KG1 (cell line): Measurements from ENCODE around the gene CPT1C.
"Not testable (repeated sequence)": the region's sequence is repeated elsewhere in the genome, so short reads cannot be mapped to it uniquely, and the experiment has no call there.

Experiments
- DNase-seq: peaks from one replicate; lab custom pipeline; 2025; lab: John Stamatoyannopoulos, UW

CPT1C gene

GRCh38 chr19:49704888-49705642 is 14.1 kb downstream of the CPT1C start:
- no peak for DNase-seq

DNA sequence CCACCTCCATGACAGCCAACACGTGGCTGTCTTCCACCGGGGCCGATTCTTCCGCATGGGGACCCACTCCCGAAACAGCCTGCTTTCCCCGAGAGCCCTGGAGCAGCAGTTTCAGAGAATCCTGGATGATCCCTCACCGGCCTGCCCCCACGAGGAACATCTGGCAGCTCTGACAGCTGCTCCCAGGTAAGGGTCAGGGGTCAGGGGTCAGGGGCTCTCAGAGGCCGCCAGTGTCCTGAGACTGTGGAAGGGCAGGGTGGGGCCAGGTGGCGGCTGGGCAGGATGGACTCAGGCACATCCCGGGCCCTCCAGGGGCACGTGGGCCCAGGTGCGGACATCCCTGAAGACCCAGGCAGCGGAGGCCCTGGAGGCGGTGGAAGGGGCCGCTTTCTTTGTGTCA is 15.0 kb downstream of the CPT1C start:
- DNase-seq, result no peak

- no peak for DNase-seq
These were observed 19.5 kb downstream of the CPT1C start for GRCh38 chr19:49710372-49710951.

- DNase-seq, result no peak
These were observed 21.5 kb downstream of the CPT1C start for GRCh38 chr19:49712397-49712859.

- DNase-seq, result no peak
These were observed 22.4 kb downstream of the CPT1C start for GRCh38 chr19:49713236-49713845.

- DNase-seq, result no peak
These were observed 25.2 kb downstream of the CPT1C start for GRCh38 chr19:49716154-49716553.

GRCh38 chr19:49718511-49718910 is 27.6 kb downstream of the CPT1C start:
- no peak for DNase-seq

GRCh38 chr19:49718991-49719390 is 28.1 kb downstream of the CPT1C start:
- no peak for DNase-seq

- DNase-seq, result not testable (repeated sequence)
These were observed 28.5 kb downstream of the CPT1C start for GRCh38 chr19:49719420-49719819.

DNA sequence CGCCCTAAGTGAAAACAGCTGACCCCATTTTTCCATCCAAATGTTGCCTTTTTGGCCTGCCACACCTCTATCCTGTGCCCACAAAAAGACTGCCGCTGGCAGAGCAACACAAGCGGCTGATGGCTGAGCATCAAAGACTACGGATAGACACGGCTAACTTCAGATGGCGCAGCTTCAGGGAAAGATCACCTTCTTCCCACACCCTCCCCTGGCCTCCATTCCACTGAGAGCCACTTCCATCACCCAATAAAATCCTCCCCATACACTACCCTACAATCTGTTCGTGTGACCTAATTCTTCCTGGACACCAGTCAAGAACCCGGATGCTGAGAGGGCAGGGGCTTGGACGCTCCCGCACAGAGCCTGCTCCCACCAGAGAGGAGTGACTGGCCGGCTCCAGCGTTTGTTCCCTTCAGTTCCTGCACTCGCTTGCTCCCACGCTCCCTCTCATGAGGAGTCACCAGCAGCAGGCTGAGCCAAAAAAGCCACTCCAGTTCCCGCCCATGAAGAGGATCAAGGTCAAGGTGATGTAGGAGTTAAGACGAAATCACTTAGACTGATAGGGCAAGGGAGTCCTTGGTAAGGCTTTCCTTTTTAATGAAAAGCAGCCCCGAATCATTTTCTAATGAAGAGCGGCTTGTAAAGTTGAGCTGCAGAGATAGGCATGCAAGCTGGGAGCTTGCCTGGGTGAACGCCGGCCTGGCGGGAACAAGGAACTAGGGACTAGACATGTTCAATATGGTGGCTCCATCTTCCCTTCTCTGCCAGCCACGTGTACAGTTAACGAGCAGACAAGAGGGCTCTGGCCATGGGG is 36.5 kb downstream of the CPT1C start:
- DNase-seq, result no peak

GRCh38 chr19:49730166-49730565 is 39.2 kb downstream of the CPT1C start:
- peak; percentile 29 for DNase-seq

GRCh38 chr19:49738268-49738667 is 47.4 kb downstream of the CPT1C start:
- no peak for DNase-seq

GRCh38 chr19:49739098-49739497 is 48.2 kb downstream of the CPT1C start:
- DNase-seq, result no peak

DNA sequence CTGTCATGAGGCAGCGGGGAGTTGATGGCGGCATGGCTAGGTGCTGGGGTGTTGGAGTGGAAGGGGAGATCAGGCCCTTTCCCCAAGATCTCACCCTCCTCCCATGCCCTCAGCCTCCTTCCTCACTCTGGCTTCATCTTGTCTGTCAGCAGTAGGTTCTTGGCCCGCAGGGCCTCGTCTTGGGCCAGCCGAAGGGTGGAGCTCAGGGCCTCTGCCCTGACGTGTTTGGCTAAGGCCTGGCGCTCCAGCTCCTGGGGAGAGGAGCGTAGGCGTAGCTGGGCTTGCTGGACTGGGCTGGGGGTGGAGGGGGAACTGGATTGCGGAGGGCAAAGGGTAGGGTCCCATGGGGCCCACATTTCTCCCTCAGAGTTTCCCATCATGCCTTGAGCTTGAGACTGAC is 49.0 kb downstream of the CPT1C start:
- no peak for DNase-seq

DNA sequence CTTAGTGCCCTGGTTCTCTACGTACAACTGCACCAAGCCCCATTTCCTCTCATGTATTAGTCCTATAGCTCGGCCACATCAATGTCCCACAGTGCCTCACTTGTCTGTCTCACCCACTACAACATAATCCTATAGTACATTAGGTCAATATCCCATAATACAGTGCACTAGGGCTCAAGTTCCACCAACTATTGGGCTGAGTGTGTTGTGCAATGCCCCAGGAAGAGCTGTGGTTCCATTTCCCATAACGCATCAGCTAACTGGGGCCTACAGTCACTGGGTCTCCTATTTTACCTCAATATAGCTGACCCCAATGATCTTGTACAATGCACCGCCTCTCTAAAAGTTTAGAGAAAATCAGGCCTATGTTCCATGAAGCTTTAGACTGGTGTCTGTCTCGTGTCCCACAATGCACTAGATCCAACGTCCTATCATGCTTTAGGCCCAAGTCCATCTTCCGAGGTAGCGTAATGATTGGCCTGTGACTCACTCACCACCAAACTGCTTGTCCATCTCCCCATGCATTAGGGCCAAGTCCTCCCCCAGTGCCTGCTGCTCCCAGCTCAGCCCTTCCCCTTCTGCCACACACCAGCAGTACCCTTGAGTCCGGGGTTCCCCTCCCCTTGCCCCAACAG is 50.4 kb downstream of the CPT1C start:
- DNase-seq, result no peak

GRCh38 chr19:49744946-49745381 is 54.0 kb downstream of the CPT1C start:
- no peak for DNase-seq

DNA sequence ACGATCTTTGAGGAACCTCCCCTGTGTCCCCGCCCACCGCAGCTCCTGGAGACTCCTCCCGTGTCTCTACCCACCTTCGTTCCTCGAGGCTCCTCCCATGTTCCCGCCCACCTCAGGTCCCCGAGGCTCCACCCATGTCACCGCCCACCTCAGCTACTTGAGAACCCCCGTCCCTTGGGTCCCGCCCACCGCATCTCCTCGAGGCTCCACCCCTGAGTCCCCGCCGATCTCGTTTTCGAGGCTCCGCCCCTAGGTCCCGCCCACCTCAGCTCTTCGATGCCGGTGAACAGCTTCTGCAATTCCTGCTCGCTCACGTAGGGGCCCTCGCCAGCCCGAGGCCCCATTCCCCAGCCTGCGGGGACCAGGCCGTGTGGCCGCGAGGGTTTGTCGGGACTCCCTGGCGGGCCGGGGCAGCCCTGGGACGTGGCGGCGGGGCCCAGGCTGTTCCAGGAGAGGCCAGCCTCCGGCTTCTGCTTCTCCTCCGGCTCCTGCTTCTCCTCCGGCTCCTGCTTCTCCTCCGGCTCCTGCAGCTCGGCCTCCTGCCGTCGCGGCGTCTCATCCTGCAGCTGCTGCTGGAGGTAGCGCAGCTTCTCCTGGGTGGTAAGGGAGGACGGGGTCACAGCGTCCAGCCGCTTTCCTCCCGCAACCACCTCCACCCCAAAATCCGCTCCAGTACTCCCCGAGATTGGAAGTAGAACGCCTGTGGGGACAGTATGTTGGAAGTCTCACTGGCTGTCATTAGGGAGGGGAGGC is 55.5 kb downstream of the CPT1C start:
- no peak for DNase-seq

GRCh38 chr19:49749055-49749716 is 58.3 kb downstream of the CPT1C start:
- no peak for DNase-seq

DNA sequence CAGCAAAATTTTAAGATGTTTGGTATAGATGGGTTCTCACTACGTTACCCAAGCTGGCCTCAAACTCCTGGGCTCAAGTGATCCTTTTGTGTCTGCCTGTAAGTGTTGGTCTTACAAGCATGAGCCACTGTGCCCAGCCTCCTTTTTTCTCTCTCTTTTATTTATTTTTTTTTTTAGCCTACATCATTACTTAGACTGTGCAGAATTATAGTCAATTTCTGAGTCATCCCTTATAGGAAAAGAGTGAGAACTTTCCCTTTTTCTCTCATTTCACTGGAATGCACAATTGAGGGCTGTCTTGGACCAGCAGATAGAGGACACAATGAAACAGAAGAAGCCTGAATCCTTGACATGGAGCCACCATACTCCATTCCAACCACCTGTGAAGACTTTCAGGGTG is 58.9 kb downstream of the CPT1C start:
- DNase-seq, result no peak

GRCh38 chr19:49752701-49753100 is 61.8 kb downstream of the CPT1C start:
- no peak for DNase-seq

DNA sequence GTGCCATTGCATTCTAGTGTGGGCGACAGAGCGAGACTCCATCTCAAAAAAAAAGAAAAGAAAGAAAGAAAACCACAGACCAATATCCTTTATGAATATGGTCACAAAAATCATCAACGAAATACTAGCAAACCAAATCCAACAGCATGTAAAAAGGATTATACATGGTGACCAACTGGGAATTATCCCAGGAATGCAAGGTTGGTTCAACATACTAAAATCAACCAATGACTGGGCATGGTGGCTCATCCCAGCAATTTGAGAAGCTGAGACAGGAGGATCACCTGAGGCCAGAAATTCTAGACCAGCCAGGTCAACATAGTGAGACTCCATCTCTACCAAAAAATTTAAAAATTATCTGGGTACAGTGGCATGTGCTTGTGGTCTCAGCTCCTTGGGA is 65.0 kb downstream of the CPT1C start:
- DNase-seq, result no peak
